NCI-H2171 (cell line): ENCODE results near the gene MSI2.
A peak's percentile ranks its signal among the peaks of the same experiment; 100 is the strongest.

Experiments used
- DNase-seq: peaks from one replicate; lab custom pipeline; 2025; lab: John Stamatoyannopoulos, UW

Gene MSI2

DNA sequence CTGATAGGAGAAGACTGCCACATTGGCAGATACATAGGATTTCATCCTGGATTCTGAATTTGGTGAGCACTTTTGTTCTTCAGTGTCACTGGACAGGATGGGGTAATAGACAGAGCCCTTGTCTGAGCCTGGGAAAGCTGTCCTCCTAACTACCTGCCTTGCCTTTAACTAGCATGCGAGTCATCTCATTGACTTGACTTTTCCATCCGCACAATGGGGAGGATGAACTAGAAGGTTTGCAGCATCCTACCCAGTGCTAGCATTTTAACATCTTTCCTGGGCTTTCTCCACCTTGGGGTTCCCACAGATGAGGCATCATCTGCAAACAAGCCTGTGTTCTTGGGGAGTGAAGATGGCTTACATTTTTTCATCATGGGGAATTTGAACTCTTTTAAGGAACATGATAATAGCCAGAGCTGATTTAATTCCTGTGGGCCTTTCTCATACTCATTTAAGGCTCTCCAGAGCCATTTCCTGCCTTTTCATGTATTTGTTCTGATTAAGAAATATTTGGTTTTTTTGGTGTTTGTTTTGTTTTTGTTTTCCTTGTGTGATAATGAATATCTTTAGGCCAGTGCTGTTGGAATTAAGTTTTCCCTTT is 139.5 kb downstream of the MSI2 start:
- no peak for DNase-seq

DNA sequence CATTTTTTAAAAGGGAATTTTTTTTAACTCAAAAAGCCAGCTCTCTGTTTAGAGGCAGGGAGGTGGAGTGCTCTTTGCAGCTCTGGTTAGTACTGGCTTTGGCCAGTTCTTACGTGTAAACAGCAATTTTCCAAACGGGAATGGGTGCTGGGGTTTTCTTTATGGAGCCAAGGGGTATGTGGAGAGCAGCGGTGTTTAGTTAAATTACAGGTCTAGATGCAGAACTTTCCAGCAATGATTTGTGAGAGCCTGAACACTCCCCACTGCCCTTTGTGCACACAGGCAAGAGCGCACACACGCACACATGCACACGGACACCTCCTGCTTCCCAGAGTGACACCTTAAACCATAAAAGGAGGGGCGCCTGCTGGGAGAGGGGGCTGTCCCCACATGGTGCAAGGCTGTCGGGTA is 140.2 kb downstream of the MSI2 start:
- DNase-seq = peak; percentile 92

DNA sequence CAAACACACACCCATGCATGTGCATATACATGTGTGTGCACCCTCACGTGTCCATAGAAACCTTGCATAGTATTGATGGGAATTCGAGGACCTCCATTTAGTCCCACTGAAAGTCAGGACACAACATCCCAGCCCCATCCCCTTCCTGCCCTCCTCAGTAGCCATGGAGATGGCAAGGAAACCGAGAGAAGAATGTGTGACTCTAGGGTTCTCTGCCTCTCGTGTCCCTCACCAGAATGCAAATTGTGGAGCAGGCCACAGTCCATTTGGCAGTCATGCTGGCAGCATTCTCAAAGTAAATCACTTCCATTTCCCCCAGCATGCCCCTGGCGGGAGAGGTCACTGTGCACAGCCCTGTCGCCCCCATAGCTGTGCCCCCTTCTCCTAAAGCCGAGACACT is 141.1 kb downstream of the MSI2 start:
- no peak for DNase-seq

DNA sequence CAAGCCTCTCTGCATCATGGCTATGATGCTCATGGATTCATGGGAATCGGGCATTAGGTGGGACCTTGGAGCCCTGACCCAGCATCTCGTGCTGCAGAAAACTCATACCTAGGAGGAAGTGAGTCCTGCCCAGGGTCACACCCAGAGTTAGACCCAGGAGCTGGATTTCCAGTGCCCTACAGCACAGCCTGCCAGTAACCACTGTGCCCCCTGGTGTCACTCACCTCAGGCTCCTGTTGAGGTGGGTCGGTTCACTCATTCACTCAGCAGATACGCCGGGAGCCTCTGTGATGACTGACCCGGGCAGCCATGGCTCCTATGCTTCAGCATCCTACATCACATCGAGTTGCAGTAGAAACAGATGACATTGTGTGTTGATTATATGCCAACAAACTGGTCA is 143.4 kb downstream of the MSI2 start:
- DNase-seq = no peak

DNA sequence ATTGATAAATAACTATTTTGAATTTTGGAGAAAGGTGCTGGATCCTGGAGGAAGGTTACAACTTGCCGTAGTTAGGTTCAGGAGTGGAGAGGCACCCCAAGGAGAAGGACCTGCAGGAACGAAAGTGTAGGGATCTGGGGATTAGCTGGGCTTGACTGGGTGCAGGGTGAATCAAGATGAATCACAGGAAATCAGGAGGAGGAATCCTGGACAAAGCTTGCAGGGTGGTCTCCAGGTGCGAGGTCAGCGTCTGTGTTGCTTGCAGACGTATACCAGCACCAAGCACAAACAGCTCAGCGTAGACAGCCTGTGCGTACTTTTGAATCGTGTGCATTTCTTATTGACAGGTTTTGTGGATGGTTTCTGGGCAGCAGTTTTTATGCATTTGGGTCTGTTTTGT is 144.3 kb downstream of the MSI2 start:
- no peak for DNase-seq

DNA sequence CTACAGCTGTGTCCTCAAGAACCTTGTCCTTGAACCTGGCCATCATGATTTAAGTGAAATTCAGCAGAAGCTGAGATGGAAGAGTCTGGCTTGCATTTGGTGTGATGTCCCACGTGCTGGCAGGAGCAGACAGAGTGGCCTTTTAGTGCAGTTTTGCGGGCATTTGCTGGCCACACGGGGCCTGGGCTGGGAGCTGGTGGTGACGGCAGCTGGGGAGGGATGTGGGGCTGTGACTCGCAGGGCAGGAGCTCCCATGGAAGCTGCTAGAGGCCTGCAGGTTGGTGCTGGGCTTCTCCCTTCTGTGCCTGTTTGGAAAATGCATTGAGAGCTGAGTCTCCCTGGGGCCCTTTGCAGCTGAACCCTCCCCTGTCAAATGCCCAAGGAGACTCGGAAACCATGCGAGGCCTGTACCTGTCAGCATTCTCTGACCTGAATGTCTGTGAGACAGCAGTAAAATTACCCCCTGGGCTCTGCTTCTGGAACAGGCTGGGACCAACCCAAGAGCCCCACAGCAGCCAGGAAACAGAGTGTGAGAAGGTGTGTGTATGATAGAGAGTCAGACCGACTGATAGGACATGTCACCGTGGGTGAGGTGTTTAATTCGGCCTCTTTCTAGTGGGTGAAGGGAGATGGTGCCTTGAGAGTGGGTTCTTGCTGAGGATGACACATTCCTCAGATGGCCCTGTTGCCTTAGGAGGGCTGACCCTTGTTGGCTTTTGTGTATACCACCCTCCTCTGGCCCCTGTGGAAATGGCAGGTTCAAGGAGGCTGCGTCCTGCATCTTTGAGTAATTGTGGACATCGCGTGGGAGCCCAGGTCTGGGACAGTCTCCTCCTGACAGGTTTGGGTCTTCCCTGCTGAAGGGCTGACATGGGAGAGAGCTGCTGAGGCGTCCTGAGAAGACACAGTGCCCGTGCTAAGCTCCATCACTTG is 145.5 kb downstream of the MSI2 start:
- no peak for DNase-seq

DNA sequence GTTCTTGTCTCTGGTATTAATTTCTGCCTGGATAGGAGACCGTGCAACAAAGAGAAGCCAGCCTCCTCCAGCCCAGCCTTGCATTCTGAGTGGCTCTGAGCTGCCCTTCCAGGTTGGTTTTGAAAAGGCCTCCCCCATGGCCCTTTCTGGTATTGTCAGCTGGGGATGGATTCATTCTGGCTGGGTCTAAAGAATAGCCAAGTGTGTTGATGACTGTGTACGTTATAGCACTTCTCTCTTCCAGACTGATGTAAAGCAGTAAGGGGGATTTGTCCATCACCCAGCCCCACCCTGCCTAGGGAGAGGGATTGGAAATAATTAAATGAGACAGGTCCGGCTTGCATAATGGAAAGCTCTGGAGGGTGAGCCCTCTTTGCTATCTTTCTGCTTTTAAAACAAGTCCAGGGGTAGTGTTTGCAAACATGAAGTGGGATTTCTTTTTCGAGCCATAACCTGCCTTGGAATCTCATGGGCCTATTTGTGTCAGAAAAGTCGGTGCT is 146.4 kb downstream of the MSI2 start:
- peak; percentile 17 for DNase-seq

DNA sequence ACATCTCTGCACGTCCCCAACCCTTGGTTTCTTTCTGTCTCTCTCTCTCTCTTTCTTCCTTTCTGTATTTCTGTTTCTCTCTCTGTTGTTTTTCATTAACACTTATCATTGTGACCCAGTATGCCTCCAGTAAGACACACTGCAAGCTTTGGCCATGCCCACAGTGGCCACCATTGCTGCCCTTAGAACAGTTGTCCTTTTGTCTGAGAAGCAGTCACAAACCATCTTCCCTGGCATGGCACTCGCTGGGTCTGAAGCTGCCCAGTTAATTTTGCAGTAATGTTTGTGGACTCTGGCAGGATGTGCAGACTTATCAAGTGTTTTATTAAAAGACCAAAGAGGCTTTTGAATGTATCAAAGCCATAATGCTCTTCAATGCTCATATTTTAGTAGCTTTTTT is 146.9 kb downstream of the MSI2 start:
- DNase-seq = no peak

DNA sequence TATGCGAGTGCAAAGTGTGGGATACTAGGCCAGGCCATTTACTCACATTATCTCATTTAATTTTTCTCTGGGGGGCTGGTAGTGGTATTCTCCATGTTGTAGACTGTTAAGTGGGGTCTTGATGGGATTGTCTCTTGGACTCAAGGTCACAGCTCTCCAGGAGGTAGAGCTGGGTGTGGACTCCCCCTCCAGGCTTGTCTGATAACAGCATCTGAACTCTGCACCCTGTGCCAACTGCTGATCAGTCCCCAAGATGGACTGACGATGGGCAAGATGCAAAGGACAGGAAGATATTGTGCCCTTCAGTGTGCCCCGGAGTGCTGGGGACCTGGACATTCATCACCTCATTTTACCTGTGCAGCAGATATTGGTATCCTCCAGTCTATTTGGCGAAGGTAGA is 147.8 kb downstream of the MSI2 start:
- no peak for DNase-seq

DNA sequence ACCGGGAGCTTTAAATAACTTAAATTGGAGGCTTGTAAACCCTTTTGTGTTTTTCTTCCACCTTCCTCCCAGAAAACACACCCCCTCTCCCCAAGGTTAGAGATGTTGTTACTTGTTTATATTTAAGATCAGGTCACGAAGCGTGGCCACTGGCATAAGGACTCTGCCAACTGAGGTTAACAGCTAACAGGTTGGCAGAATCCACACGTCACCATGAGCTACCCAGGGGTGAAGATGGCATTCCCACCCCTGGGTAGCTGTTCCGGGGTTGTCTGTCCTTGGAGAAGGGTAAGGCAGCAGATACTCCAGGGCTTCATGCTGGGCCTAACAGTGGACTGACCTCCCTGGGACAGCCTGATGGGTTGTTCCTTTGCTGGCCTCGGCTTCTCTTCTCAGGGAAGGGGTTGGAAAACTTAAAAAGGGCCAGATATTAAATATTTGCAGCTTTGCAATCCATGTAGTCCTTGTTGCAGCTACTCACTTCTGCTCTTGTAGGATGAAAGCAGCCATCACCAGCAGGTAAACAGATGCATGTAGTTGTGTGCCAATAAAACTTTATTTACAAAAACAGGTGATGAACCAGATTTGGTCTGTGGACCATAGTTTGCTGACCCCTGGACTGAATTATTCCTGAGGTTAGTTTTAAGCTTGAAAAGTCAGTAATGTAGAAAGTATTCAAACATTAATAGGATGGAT is 148.6 kb downstream of the MSI2 start:
- DNase-seq = no peak

DNA sequence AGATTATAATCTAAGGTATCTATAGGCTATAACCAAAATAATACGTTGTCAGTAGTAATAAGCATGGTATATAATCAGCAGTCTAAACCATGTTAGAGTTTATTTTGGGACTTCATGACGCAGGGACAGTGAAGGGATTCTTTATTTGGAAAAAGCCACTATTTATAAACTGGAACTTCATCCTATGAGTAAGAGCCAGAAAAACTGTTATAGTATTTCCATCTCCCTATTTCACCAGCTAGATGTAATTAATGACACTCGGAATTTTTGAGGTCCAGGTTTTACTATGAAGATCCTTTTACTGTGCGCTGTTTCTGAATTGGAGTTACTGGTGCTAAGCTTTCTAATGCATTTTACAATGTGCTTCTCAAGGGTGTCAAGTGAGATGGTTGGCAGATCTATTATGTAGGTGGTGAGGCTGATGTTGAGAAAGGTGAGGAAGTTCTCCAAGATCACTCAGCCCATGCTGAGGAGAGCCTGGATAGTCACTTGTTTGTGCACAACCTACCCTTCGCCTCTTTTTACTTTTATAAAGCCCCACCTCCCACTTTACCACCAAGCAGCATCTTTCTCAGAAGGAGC is 149.3 kb downstream of the MSI2 start:
- no peak for DNase-seq

DNA sequence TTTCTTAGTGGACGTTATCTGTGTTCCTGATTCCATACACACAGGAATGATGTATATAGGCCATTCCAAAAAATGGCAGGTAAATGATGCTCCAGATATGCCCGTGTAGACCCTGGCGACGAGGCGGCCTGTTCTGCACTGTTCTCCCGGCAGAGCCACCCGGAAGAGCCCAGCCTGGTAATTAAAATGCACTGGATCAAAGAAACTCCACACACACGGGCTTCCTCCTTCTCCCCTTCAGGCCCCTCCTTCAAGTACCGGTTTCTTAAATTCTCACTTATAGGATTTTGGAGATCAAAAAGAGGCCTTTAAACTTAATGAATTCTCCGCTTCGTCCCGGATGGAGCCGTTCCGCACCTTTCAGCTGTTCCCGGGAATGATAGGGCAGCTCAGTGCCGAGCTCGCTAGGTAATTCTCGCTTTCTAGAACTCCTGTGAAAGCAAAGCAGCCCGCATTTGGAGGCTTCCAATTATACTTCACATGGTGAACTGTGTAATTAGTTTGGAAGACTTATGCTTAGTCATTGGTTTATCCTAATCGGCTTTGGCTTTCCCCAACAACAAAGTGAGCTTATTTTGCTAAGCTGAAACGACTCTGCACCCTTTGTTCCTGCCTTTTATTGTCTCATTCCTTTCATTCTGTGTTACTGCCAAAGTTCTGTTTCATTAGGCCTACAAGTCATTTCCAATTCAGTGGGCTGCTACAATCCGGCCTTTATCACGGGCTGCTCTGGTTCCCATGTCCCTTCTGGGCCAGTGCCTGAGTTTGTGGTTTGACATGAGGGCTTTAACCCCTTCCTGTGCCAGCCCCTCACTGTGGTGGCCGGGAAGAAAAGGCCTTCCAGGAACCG is 150.0 kb downstream of the MSI2 start:
- DNase-seq = no peak

DNA sequence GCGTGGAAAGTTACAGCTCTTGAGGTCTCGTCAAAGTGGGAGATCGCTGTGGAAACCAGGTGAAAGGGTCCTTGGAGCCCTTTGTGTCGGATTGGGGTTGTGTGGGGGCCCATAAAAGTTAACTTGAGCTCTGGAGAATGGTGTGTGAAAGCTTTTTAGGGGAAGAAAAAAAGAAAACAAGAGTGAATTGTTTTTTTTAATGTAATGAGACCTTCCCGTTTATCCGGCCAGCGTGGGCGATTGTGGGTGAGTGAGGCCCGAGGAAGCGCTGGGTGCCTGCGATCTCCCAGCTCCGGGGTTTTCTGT is 150.6 kb downstream of the MSI2 start:
- no peak for DNase-seq

DNA sequence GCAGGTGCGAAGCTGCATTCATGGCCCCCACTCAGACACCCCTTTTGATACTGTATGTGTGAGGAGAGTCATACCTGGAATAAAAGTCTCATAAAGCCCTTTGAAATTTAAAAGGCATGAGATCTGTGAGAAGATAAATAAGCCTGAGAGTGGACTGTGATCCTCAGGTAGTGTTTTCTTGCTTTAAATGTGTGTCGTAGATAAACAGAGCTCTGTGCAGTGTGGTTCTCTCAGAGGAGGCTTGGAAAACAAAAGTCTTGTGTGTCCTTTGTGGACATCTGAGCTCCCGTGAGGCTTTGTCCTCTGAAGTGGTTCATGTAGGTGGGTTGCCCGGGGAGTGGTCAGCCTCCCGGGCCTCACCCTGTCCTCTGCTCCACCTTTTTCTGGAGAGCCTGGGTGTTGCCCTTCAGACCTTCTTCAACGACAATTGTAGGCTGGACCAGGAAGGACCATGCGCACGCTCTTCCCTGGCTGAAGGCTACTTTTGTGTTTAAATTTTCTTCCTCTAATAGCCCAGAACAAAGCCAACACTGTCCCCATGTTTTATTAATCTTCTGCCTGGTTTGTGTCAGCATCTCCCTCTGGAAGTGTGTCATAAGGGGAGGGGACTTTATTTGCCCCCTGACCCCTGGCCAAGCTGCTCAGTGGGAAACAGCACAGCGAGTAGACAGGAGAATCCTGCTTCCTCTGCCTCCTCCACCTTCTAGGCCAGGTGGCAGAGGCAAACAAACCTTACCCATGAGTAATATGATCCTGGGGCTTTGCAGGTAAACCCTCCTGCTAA is 151.2 kb downstream of the MSI2 start:
- peak; percentile 81 for DNase-seq

DNA sequence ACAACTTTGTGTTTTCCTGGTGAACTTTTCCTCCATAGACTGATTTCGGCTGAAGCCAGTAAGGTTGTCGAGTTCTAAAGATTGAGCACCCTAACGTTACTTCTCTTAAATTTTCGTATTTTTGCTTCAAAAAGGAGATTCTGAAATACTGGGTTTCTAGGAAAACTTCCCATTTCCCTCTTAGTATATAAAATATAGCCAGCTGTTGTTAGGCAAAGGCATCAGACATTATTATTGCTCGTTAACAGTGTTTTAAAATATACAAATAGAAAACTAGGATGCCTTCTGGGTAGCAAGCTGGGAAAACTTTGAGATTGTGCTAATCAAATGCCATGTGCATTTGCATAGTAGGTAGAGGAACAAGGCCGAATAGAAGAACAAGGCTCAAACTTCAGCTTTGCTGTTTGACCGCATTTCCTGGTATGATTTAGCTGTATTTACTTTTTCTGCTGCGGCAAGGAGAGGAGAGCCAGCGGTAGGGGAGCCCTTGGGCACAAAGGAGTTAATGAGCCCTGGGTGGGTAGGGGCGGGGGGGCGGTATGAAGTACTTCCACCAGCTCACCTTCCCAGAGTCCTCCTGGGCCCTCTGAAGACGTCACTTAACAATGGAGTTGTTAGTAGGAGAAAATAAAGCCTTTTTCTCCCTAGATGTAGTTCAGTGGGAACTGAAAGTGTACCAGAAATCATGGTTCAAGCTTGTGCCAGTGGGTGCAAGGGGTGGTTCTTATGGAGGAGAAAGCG is 151.9 kb downstream of the MSI2 start:
- DNase-seq = peak; percentile 52

DNA sequence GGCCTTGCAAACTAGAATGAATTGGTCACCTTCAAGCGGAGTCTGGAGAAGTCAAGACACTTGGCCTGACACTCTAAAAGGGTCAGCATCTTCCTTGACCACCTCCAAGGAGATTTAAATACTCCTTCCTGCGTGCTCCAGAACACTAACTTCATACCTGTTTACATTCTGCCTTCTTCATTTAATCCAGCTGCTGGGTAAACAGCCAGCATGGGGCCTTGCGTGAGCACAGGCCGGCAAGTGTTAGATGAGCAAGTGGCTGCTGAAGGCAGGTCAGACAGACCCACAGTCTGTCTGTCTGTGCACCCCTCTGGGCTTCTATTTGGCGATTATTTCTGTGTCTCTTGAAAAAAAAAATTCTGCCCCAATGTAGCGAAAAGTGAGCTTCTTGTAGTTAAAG is 153.8 kb downstream of the MSI2 start:
- no peak for DNase-seq

DNA sequence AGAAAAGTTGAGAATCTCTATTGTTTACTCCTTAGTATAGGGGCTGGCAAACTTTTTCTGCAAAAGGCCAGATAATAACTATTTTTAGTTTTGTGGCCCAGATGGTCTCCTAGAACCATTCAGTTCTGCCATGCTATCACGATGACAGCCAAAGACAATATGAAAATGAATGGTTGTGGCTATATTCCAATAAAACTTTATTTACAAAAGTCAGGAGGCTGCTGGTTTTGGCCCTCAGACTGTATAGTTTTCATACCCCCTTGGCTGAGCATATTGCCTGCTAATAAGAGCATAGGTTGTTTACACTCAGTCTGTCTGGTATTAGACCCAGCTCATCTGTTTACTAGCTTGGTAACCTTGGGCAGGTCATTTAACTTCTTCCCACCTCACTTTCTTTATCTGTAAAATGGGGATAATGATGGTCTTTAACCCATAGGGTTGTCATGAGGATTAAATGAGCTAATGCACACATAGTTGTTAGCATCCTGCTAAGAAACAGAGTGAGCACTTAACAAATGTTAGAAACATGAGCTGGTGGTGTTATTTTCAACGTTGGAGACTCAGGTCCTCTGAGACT is 156.3 kb downstream of the MSI2 start:
- peak; percentile 25 for DNase-seq

DNA sequence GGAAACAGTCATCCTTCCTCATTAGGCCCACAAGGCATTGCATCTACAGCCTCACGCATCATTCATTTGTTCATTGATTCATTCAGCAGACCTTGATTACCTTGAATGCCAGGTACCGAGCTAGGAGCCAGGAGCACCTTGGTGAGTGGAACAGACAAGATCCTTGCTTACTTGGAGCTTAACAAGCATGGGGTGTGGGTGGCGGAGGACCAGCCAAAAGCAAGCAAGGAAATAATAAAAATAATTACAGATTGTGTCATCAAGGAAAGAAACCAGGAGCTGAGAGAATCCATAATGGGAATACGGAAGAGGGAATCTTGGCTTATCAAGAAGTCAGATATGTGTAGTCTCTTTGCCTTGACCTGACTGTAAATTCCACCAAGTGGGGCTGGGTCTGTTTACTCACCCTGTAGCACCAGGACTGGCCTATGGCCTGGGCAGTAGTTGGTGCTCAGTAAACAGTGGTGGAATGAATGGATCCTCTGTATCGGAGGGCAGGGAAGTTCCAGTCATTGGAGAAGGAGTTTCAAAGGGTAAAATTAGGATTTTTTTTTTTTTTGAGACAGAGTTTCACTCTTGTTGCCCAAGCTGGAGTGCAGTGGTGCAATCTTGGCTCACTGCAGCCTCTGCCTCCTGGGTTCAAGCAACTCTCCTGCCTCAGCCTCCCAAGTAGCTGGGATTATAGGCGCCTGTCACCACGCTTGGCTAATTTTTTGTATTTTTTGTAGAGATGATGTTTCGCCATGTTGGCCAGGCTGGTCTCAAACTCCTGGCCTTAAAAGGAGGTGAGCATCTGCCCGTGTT is 157.7 kb downstream of the MSI2 start:
- no peak for DNase-seq

DNA sequence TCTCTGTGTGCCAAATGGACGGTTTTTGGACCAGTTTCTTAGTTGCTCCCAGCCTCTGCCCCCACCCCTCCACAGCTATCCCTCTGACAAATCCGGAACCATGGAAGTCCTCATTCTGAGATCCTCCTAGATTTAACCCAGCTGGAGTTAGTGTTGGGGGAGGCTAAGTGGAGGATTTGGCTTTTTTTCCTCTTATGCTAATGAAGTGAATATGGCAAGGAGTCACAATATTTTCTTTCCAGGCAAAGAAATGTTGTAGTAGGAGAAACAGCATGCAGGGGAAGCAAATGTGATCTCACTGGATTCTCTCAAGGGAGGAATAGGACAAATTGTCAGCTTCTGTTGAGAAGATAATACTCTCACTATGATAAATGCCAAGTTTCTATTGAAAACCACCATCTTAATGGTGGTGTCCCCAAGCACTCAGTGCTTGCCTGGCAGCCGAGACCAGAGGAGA is 159.5 kb downstream of the MSI2 start:
- DNase-seq = no peak
